Anterior cingulate cortex (tissue), 58 donors: ENCODE measurements around the gene KCTD11.
"Not testable (repeated sequence)": the region's sequence is repeated elsewhere in the genome, so short reads cannot be mapped to it uniquely, and the experiment has no call there.

Experiments
- DNase-seq, 58 donors: peaks; one replicate each; lab custom pipeline; 2025; lab: John Stamatoyannopoulos, UW

The KCTD11 gene

DNA sequence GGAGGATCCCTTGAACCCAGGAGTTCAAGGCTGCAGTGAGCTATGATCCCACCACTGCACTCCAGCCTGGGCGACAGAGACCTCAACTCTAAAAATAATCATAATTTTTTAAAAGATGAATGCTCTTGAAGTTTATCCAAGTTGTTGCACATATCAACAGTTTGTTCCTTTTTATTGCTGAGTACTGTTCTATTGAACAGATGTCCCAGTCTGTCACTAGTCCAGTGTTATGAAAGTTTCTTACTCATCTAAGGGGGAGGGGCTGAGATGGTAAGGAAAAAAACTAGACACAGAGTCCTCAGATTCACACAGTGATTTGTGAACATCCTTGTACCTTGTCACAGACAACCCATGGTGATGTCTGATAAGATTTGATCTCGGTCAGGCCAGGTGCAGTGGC is 11.8 kb upstream of the KCTD11 start:
- DNase-seq, result no peak

DNA sequence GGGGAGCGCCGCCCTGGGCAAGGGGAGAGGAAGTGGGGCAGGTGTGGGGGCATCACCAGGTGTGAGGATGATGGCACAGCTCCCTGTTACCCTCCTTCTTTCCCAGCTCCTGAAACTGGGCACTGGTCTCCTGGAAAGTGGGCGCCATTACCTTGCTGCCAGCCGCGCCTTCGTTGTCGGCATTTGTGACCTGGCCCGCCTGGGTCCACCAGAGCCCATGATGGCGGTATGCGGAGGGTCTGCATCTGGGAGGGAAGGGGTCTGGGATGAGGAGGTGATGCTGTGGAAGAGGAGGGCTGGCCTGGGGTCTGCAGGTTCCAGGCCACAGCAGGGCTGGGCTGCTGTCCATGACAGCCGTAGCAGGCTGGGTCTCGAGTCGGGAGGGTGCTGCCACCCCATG is 10.1 kb upstream of the KCTD11 start:
- DNase-seq, result no peak

DNA sequence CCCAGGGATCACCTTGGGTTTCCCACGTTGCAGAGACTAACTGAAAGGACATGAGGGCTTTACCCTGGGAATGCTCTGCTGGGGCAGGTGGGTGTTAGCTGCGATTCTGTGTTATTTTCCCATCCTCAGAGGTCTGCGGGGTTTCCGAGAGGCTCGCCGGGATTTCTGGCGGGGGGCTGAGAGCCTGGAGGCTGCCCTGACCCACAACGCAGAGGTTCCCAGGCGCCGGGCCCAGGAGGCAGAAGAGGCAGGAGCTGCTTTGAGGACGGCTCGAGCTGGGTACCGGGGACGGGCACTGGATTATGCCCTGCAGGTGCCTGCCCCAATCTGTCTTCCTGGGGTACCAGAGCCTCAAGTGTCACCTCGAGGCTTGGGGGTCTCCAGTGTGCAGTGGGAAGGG is 8.7 kb upstream of the KCTD11 start:
- DNase-seq, result no peak

DNA sequence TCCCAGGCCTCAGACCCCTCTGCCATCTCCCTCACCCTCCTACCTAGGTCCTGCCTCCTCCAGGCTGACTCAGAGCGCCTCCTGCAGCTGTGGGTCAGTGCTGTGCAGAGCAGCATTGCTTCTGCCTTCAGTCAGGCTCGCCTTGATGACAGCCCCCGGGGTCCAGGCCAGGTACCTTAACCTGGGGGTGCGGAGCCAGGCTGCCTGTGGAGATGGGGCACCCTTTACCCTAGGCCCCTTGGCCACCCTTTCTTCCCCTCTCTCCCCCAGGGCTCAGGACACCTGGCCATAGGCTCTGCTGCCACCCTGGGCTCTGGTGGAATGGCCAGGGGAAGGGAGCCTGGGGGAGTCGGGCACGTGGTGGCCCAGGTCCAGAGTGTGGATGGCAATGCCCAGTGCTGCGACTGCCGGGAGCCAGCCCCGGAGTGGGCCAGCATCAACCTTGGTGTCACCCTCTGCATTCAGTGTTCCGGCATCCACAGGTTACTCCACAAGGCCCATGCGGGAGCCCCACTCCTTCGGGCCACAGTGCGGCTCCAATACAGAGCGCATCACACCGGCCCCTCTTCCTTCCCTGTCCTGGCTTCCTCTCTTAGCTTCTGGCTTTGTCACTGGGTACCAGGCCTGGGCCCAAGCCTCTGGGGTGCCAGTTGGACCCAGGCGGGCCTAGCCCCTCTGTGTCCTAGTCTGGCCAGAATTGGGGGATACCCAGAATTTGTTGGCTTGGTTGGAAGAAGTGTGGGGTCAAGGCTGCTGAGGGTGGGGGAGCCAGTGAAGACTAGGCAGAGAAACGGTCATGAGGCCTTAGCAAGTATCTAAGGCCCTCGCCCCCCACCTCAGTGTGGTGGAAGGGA is 5.0 kb upstream of the KCTD11 start:
- DNase-seq, result no peak

DNA sequence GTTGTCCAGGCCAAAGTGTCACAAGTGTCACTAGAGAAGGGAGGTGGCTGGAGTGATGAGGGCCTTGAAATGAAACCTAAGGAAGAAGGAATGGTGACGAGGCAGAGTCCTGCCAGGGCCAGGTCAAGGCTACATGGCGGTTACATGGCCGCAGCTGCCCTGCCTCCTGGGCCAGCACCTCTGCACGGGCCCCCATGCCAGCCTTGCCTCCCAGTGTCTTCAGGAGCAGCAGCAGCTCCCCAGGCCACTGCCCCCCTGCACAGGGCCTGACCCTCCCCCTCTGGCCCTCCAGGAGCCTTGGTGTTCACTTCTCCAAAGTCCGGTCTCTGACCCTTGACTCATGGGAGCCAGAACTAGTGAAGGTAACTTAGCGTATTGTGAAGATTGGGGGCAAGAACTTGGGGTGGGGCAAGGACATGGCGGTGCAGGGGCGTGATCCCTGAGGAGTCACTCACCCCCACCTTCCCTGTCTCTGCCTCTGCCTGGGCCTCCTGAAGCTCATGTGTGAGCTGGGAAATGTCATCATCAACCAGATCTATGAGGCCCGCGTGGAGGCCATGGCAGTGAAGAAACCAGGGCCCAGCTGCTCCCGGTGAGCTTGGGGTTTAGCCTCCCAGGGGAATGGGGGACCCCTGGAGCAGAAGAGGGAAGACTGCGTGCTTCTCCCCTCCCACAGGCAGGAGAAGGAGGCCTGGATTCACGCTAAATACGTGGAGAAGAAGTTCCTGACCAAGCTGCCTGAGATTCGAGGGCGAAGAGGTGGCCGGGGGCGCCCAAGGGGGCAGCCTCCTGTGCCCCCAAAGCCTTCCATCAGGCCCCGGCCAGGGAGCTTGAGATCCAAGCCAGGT is 4.1 kb upstream of the KCTD11 start:
- DNase-seq, result no peak

DNA sequence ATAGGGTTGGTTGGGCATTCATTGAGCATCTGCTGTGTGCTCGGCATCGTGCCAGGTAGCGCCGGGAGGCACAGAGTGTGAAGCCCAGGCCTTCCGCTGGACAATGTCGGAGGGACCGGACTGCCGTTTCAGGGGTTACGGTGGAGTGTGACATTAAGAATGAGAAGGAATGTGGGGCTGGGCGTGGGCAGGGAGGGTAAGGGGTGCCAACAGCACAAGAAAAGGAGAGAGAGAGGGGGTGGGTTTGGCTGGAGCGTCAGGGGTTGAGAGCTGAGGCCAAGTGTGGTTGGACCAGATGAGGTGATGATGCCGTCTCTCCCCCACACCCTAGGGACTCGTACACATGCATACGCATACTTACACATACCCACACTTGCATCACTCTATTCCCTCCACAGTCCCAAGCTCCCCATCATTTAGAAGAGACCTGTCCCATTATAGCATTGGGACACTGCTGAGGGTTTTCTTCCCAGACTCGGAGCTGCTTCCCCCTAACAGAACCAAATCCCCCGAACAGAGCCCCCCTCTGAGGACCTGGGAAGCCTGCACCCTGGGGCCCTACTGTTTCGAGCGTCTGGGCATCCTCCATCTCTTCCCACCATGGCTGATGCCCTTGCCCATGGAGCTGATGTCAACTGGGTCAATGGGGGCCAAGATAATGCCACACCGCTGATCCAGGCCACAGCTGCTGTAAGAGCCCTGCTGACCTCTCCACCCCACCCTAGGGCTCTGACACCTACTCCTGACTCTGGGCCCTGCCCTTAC is 3.3 kb upstream of the KCTD11 start:
- DNase-seq, result no peak

DNA sequence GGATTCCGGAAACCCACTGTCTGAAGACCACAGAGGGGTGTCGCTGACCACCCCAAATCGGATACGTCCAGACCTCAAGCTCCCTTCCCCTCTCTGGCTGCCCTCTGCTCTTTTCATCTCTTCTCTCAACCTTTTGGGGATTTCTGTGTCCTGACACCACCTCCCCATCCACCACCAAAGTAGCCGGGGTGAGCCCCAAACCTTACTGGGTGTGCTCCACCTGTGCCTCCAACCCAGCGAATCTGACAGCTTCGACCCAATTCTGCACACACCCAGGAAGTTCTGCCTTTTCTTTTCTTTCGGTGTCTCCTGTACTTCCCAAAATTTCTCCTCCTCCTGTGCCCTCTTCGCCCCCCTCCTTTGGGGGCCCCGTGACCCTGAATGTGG is 534 bp downstream of the KCTD11 start:
- peak in 1 of 58 donors; percentile 35 for DNase-seq

GRCh38 chr17:7352910-7353635 is 1.1 kb downstream of the KCTD11 start:
- no peak for DNase-seq

DNA sequence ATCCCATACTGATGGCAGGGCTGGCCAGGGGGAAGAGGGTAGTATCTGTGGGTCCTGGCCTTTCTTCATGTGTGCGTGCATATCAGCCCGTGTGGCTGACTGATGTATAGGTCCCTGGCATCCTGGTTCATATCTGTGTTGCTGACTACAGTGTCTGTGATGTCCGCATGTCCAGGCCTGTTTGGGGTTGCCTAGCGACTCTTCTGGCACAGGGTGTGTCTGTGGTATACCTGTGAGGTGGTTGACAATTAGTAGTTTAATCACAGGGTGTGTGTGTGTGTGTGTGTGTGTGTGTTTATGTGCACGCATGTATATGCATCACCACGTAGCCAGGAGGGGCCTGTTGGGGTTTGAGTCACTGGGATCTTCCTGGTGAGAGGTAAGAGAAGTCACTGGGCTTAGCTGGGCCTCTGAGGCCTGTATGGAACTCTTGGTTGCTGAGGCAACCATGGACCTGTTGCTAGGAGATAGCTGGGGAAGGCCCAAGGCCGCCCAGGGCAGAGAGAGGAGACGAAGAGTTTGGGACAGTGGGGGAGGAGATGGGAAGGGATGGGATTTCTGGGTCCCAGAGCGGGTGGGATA is 2.4 kb downstream of the KCTD11 start:
- DNase-seq, result peak in 8 of 58 donors; percentile 6 to 55 (median 26)

GRCh38 chr17:7355053-7355452 is 3.1 kb downstream of the KCTD11 start, which contains the start of gene TMEM95:
Gene TMEM95 (plus strand): TSS chr17:7355156. CDS start chr17:7355205, 49 bp downstream.
- peak in 49 of 58 donors; percentile 15 to 93 (median 61) for DNase-seq

DNA sequence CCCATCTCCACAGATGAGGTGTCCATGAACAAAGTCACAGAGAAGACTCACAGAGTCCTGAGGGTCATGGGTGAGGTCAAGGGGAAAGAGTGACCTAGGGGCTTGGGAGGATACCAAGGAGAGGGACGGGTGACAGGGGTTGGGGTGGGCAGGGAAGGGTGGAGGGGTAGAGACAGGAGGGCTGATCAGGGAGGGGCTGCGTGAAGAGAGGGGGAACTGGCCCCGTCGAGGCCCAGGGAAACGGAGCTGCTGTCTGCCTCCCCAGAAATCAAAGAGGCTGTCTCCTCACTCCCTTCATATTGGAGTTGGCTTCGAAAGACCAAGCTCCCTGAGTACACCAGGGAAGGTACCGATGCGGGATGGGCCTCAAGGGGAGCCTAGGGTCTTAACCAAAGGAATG is 3.6 kb downstream of the KCTD11 start:
- no peak for DNase-seq

DNA sequence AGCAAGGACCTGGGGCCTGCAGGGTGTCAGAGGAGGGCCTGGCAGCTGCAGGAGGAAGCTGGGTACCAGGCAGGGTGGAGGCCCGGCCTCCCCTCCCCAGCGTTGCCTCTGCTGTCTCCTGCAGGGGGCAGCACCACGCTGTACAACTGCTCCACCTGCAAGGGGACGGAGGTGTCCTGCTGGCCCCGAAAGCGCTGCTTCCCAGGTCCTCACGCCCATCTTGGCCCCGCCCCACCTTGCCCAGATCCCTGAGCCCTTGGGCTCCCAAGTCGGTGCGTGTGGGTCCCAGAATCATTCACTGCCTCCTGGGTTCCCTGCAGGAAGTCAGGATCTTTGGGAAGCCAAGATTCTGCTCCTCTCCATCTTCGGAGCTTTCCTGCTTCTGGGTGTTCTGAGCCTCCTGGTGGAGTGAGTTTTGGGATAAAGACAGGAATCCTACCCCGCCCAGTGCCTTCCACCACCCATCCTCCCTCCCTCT is 4.1 kb downstream of the KCTD11 start:
- peak in 44 of 58 donors; percentile 7 to 76 (median 50) for DNase-seq

DNA sequence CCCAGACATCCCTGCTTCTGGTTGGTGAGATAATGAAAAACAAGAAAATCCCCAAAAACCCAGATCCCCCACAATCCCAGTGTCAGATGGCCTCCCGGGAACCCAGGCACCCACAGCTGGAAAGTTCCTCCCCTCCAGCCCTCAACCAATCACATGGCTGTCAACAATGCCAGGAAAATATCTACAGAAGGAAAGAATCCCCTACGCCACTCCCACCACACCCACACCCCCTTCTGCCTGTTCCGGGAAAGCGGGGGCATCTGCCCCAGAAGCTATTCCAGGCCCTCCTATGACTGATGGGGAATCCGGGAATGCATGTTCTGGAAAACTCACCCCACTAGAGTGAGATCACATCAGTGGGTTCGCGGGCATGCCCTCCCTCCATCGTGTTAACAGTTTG is 4.8 kb downstream of the KCTD11 start:
- DNase-seq, result no peak

DNA sequence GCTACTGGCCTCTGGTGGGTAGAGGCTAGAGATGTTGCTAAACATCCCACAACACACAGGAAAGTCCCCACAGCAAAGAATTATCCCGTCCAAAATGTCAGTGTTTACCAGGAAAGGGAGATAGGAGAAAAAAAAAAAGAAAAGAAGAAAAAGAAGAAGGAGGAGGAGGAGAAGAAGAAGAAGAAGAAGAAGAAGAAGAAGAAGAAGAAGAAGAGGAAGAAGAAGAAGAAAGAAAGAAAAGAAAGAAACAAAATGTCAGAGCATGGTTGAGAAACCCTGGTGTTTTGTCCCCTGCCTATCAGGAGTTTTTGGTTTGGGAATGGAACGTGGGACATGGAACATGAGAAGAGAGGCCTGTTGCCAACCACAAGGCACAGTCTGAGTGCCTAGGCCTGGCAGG is 5.4 kb downstream of the KCTD11 start:
- DNase-seq, result no peak

DNA sequence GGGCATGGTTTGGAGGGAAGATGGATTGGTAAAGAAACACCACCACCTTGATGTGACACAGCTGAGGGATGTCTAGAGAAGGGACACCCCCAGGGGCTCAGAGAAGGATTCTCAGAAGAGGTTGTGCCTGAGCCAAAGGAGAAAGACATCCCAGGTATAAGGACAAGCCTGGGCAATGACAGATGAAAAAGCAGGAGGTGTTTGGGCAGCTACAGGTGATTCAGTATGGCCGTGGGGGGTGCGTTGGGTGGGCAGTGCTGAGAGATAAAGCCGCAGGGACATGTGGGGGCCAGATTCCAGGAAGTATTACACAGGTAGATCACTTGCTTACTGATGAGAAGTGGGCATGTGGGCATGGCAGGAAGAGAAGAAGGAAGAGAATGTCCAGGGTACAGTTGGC is 9.9 kb downstream of the KCTD11 start:
- no peak for DNase-seq

GRCh38 chr17:7363311-7363710 is 11.3 kb downstream of the KCTD11 start:
- DNase-seq, result no peak

- DNase-seq, result not testable (repeated sequence)
Measured at GRCh38 chr17:7365963-7366362, 14.0 kb downstream of the KCTD11 start.

DNA sequence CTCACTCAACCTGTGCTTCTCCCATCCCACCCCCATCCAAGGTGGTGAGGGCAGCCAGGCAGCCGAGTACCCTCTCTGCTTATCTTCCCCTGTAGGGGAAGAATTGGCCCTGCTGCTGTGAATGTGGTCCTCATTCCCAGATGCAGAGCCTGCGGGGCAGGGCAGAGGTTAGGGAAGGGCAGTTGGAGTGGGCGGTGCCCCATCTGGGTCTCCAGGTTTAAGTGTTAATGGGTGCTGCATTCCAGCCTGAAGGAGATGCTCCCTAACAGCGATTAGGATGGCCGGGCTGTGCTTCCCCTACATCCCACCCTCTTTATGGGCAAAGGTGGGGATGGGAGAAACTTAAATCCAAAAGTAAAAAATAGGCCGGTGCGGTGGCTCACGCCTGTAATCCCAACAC is 15.1 kb downstream of the KCTD11 start:
- no peak for DNase-seq

DNA sequence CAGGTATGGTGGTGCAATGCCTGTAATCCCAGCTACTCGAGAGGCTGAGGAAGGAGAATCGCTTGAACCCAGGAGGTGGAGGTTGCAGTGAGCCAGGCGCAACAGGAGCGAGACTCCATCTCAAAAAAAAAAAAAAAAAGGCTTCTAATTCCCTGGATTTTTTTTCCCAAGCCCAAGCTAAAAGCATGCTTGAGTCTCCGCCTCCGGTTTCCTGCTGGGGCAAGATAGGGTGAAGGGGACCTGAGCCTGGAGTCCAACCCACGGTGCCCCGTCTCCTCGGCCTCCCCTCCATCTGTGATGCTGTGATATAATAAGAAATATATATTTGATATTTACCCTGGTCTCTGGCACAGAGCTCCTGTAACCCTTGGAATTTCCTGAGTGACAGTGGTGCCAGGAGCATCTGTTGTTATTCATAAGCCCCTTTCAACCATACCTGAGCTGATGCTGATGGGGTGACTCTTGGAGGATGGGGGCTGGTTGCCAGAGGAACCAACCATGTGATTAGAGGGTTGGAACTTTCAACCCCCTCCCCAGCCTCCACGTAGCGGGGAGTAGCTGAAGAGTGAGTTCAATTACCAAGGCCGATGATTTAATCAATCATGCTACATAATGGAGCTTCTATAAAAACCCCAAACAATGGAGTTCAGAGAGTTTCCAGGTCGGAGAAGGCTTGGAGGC is 16.1 kb downstream of the KCTD11 start:
- DNase-seq, result no peak
